ENCODE results near the gene DDC. TPM values are rescaled to one million over a fixed set of nuclear protein-coding genes. Genes with fewer than 3 reads are reported as not detected.
A peak's percentile ranks its signal among the peaks of the same experiment; 100 is the strongest.
"Not testable (repeated sequence)": the region's sequence is repeated elsewhere in the genome, so short reads cannot be mapped to it uniquely, and the experiment has no call there.

DDC gene
- total and polyA plus RNA-seq, 2 donors from 2014 or later = 7.8 to 257 TPM

DNA sequence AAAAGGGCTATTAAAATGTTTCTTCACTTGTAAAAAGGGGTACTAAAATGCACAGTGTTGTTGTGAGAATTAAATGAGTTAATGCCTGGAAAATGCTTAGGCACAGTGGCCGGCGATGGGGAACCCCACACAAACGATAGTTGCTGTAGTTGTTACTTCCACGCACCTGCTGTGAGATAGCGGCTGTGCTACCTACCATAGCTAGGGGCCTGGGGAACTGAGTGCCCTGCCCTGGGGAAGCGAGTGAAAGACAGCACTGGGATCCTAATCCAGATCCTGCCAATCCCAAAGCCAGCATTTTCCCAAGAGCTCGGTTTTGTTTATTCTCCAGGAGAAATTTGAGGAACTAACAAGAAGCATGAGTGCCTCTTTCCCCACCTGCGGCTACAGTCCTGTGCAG is 27.8 kb downstream of the DDC start:
- DNase-seq = no peak
- peaks cover 0 to 4% (median 3%) of the 10 kb centered on the region in 3 donors for H3K4me1 ChIP-seq (ENCODE audit: control insufficient read depth in 2 of 3, insufficient read depth in 2 of 3, low read depth in 1 of 3, low read length in 3 of 3)
- no peaks in the 10 kb centered on the region for H3K27me3 ChIP-seq (ENCODE audit: control insufficient read depth, insufficient read depth, low read length)
- H3K36me3 ChIP-seq (ENCODE audit: control insufficient read depth in 2 of 3, insufficient read depth in 3 of 3, low read length in 3 of 3) = peaks cover 0 to 9% (median 0%) of the 10 kb centered on the region in 3 donors
- H3K4me3 ChIP-seq (ENCODE audit: low read length in 3 of 3) = no peak overlapping the region
- FAIRE-seq = no peak
- no peak overlapping the region for H3K9ac ChIP-seq (ENCODE audit: low read length in 3 of 3)
- intact Hi-C loops (cut with DNase I) = no loop called here
- no peak overlapping the region for H3K27ac ChIP-seq (ENCODE audit: low read depth in 2 of 2, low read length in 2 of 2)
- TF ChIP-seq CTCF (IDR thresholded peaks at IDR 0.05; ENCODE audit: borderline replicate concordance, extremely low read depth, insufficient read depth) = no peak
- no peaks in the 10 kb centered on the region for H3K9me3 ChIP-seq (ENCODE audit: control insufficient read depth in 2 of 3, insufficient read depth in 1 of 3, low read length in 3 of 3)

DNA sequence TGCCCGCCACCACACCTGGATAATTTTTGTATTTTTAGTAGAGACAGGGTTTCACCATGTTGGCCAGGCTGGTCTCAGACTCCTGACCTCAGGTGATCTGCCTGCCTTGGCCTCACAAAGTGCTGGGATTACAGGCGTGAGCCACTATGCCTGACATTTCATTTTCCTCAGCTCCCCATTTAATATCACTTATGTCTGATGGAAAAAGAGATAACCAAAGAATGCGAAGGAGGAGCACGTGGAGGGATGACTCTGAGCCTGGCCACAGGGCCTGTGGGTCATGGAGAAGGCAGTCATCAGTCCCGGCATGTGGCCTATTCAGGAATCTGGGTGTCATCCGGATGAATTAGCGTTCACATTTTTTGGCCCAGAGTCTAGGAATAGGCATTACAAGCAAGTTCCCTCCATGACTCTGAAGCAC is 29.9 kb downstream of the DDC start:
- H3K27ac ChIP-seq (ENCODE audit: low read depth in 2 of 2, low read length in 2 of 2); H3K9me3 ChIP-seq (ENCODE audit: control insufficient read depth in 2 of 3, insufficient read depth in 1 of 3, low read length in 3 of 3); H3K9ac ChIP-seq (ENCODE audit: low read length in 3 of 3); H3K4me3 ChIP-seq (ENCODE audit: low read length in 3 of 3); H3K4me1 ChIP-seq (ENCODE audit: control insufficient read depth in 2 of 3, insufficient read depth in 2 of 3, low read depth in 1 of 3, low read length in 3 of 3); DNase-seq; H3K27me3 ChIP-seq (ENCODE audit: control insufficient read depth, insufficient read depth, low read length); intact Hi-C loops (cut with DNase I); FAIRE-seq: not testable (repeated sequence)
- peaks cover 0 to 14% (median 0%) of the 10 kb centered on the region in 3 donors for H3K36me3 ChIP-seq (ENCODE audit: control insufficient read depth in 2 of 3, insufficient read depth in 3 of 3, low read length in 3 of 3)

DNA sequence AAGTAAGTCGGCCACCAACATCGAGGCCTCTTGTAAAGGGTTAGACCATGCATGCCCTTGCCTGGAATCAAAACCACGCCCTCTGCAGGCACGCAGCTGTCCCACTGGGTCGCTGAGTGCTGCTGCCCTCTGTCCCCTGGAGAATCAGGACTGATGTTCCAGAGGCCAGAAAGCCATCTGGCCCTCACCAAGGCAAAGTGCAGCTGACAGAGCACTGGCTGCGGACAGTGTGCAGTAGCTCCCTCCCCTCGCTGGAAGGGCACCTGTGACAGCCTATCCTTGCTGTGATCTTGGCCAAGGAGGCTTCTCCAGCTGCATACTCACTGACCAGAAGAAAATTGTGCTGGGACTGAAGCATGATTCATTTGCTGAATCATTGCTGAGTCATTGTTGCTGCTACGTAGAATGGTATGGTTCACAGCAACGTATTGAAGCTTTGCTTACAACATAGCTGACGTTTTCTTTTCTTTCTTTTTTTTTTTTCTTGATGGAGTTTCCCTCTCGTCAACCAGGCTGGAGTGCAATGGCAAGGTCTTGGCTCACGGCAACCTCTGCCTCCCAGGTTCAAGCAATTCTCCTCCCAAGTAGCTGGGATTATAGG is 30.4 kb downstream of the DDC start:
- Histone ChIP-seq H3K9ac (ENCODE audit: low read length in 3 of 3) (no peak overlapping the region), H3K27ac (ENCODE audit: low read depth in 2 of 2, low read length in 2 of 2) (no peak overlapping the region), H3K4me1 (ENCODE audit: control insufficient read depth in 2 of 3, insufficient read depth in 2 of 3, low read depth in 1 of 3, low read length in 3 of 3) (peaks cover 0 to 6% (median 4%) of the 10 kb centered on the region in 3 donors), H3K4me3 (ENCODE audit: low read length in 3 of 3) (no peak overlapping the region), H3K9me3 (ENCODE audit: control insufficient read depth in 2 of 3, insufficient read depth in 1 of 3, low read length in 3 of 3) (no peaks in the 10 kb centered on the region), H3K36me3 (ENCODE audit: control insufficient read depth in 2 of 3, insufficient read depth in 3 of 3, low read length in 3 of 3) (peaks cover 0 to 14% (median 0%) of the 10 kb centered on the region in 3 donors), H3K27me3 (ENCODE audit: control insufficient read depth, insufficient read depth, low read length) (no peaks in the 10 kb centered on the region)
- no peak for TF ChIP-seq CTCF (IDR thresholded peaks at IDR 0.05; ENCODE audit: borderline replicate concordance, extremely low read depth, insufficient read depth)
- intact Hi-C loops (cut with DNase I) = no loop called here
- no peak for FAIRE-seq
- DNase-seq = no peak

- DNase-seq = no peak
- FAIRE-seq = no peak
- Histone ChIP-seq H3K4me3 (ENCODE audit: low read length in 3 of 3) (no peak overlapping the region), H3K27me3 (ENCODE audit: control insufficient read depth, insufficient read depth, low read length) (no peaks in the 10 kb centered on the region), H3K4me1 (ENCODE audit: control insufficient read depth in 2 of 3, insufficient read depth in 2 of 3, low read depth in 1 of 3, low read length in 3 of 3) (peaks cover 0 to 6% (median 4%) of the 10 kb centered on the region in 3 donors), H3K9me3 (ENCODE audit: control insufficient read depth in 2 of 3, insufficient read depth in 1 of 3, low read length in 3 of 3) (no peaks in the 10 kb centered on the region), H3K36me3 (ENCODE audit: control insufficient read depth in 2 of 3, insufficient read depth in 3 of 3, low read length in 3 of 3) (peaks cover 0 to 16% (median 0%) of the 10 kb centered on the region in 3 donors), H3K27ac (ENCODE audit: low read depth in 2 of 2, low read length in 2 of 2) (peak overlapping the region in 1 of 2 donors; percentile 16), H3K9ac (ENCODE audit: low read length in 3 of 3) (no peak overlapping the region)
- intact Hi-C loops (cut with DNase I) = no loop called here
- no peak for TF ChIP-seq CTCF (IDR thresholded peaks at IDR 0.05; ENCODE audit: borderline replicate concordance, extremely low read depth, insufficient read depth)
Observed at GRCh38 chr7:50533866-50534265, 31.3 kb downstream of the DDC start.

Measured in kidney (tissue), 14 donors.